ENCODE results near the gene CH25H. TPM values are rescaled to one million over a fixed set of nuclear protein-coding genes. Genes with fewer than 3 reads are reported as not detected.

CH25H gene
- total RNA-seq, 1 donor from 2014 or later = 1.7 TPM

- intact Hi-C loops (cut with DNase I) = no loop called here
- no peaks in the 10 kb centered on the region for H3K4me1 ChIP-seq
- no peak for TF ChIP-seq CTCF (IDR thresholded peaks at IDR 0.05)
- H3K4me3 ChIP-seq = no peak overlapping the region
- DNase-seq (ENCODE audit: low spot score in 2 of 2) = peak; percentile 8 to 65
- no peaks in the 10 kb centered on the region for H3K9me3 ChIP-seq
- H3K36me3 ChIP-seq = no peaks in the 10 kb centered on the region
- no peaks in the 10 kb centered on the region for H3K27me3 ChIP-seq
- H3K27ac ChIP-seq = no peak overlapping the region
These were observed 43.7 kb downstream of the CH25H start for GRCh38 chr10:89163265-89163995.

- Histone ChIP-seq H3K4me1 (no peaks in the 10 kb centered on the region), H3K36me3 (no peaks in the 10 kb centered on the region), H3K27ac (no peak overlapping the region), H3K27me3 (no peaks in the 10 kb centered on the region), H3K9me3 (no peaks in the 10 kb centered on the region), H3K4me3 (no peak overlapping the region)
- no peak for DNase-seq (ENCODE audit: low spot score in 2 of 2)
- no peak for TF ChIP-seq CTCF (IDR thresholded peaks at IDR 0.05)
- intact Hi-C loops (cut with DNase I) = no loop called here
These were observed 44.5 kb downstream of the CH25H start for GRCh38 chr10:89162596-89162995.

- intact Hi-C loops (cut with DNase I) = no loop called here
- Histone ChIP-seq H3K9me3 (no peaks in the 10 kb centered on the region), H3K27me3 (no peaks in the 10 kb centered on the region), H3K36me3 (no peaks in the 10 kb centered on the region), H3K27ac (no peak overlapping the region), H3K4me3 (no peak overlapping the region), H3K4me1 (no peaks in the 10 kb centered on the region)
- no peak for DNase-seq (ENCODE audit: low spot score in 2 of 2)
- no peak for TF ChIP-seq CTCF (IDR thresholded peaks at IDR 0.05)
These were observed 46.8 kb downstream of the CH25H start for GRCh38 chr10:89160339-89160738.

GRCh38 chr10:89159761-89160160 is 47.4 kb downstream of the CH25H start:
- intact Hi-C loops (cut with DNase I) = no loop called here
- Histone ChIP-seq H3K27ac (no peak overlapping the region), H3K27me3 (no peaks in the 10 kb centered on the region), H3K4me3 (no peak overlapping the region), H3K9me3 (no peaks in the 10 kb centered on the region), H3K4me1 (no peaks in the 10 kb centered on the region), H3K36me3 (no peaks in the 10 kb centered on the region)
- TF ChIP-seq CTCF (IDR thresholded peaks at IDR 0.05) = no peak
- DNase-seq (ENCODE audit: low spot score in 2 of 2) = no peak

GRCh38 chr10:89159316-89159715 is 47.8 kb downstream of the CH25H start:
- DNase-seq (ENCODE audit: low spot score in 2 of 2) = no peak
- no peak for TF ChIP-seq CTCF (IDR thresholded peaks at IDR 0.05)
- Histone ChIP-seq H3K36me3 (no peaks in the 10 kb centered on the region), H3K27me3 (no peaks in the 10 kb centered on the region), H3K4me1 (no peaks in the 10 kb centered on the region), H3K9me3 (no peaks in the 10 kb centered on the region), H3K4me3 (no peak overlapping the region), H3K27ac (no peak overlapping the region)
- intact Hi-C loops (cut with DNase I) = no loop called here

GRCh38 chr10:89158446-89158845 is 48.7 kb downstream of the CH25H start:
- intact Hi-C loops (cut with DNase I) = no loop called here
- Histone ChIP-seq H3K4me3 (no peak overlapping the region), H3K36me3 (no peaks in the 10 kb centered on the region), H3K27me3 (no peaks in the 10 kb centered on the region), H3K4me1 (no peaks in the 10 kb centered on the region), H3K9me3 (no peaks in the 10 kb centered on the region), H3K27ac (no peak overlapping the region)
- no peak for DNase-seq (ENCODE audit: low spot score in 2 of 2)
- no peak for TF ChIP-seq CTCF (IDR thresholded peaks at IDR 0.05)

Data from ascending aorta (tissue), 2 donors.